ENCODE results near the gene KLF14.
"Not testable (repeated sequence)": the region's sequence is repeated elsewhere in the genome, so short reads cannot be mapped to it uniquely, and the experiment has no call there.

The KLF14 gene

GRCh38 chr7:130733931-130734814 lies at the start of gene KLF14:
Gene KLF14, minus strand, starts transcription at chr7:130734207. Its CDS starts 174 bp downstream, at chr7:130734033.
- DNase-seq = peak; percentile 8

GRCh38 chr7:130781346-130781745 lies 47.3 kb upstream of the KLF14 start:
- no peak for DNase-seq

- DNase-seq = no peak
These were observed 43.4 kb upstream of the KLF14 start for GRCh38 chr7:130777426-130777825.

GRCh38 chr7:130772456-130772855 lies 38.4 kb upstream of the KLF14 start:
- DNase-seq = not testable (repeated sequence)

GRCh38 chr7:130768854-130769253 lies 34.8 kb upstream of the KLF14 start:
- no peak for DNase-seq

- not testable (repeated sequence) for DNase-seq
These were observed 30.6 kb upstream of the KLF14 start for GRCh38 chr7:130764569-130764968.

- DNase-seq = no peak
These were observed 24.5 kb upstream of the KLF14 start for GRCh38 chr7:130758429-130759056.

- no peak for DNase-seq
These were observed 22.3 kb upstream of the KLF14 start for GRCh38 chr7:130756316-130756715.

GRCh38 chr7:130752424-130752823 lies 18.4 kb upstream of the KLF14 start:
- no peak for DNase-seq

- DNase-seq = no peak
These were observed 16.7 kb upstream of the KLF14 start for GRCh38 chr7:130750755-130751154.

- no peak for DNase-seq
These were observed 14.8 kb upstream of the KLF14 start for GRCh38 chr7:130748531-130749389.

- no peak for DNase-seq
These were observed 7.5 kb upstream of the KLF14 start for GRCh38 chr7:130741331-130741995.

GRCh38 chr7:130740606-130741005 lies 6.6 kb upstream of the KLF14 start:
- DNase-seq = no peak

GRCh38 chr7:130736298-130736900 lies 2.4 kb upstream of the KLF14 start:
- DNase-seq = no peak

GRCh38 chr7:130734815-130735716 lies 1.1 kb upstream of the KLF14 start:
- no peak for DNase-seq

GRCh38 chr7:130732980-130733930 lies 752 bp downstream of the KLF14 start:
- DNase-seq = no peak

GRCh38 chr7:130723784-130724183 lies 10.2 kb downstream of the KLF14 start:
- DNase-seq = no peak

GRCh38 chr7:130721486-130722277 lies 12.3 kb downstream of the KLF14 start:
- no peak for DNase-seq

- no peak for DNase-seq
These were observed 14.5 kb downstream of the KLF14 start for GRCh38 chr7:130719541-130719940.
